ENCODE results near the gene PMPCA. TPM values are rescaled to one million over a fixed set of nuclear protein-coding genes. Genes with fewer than 3 reads are reported as not detected.

The PMPCA gene
- total and polyA plus RNA-seq, 2 of the 8 experiments (the other 6 are each of a cell fraction or from before 2014, with no cell fraction given) = 60.0 to 88.2 TPM

- TF ChIP-seq HDAC6 (IDR thresholded peaks at IDR 0.05; ENCODE audit: low read depth, low read length) = no peak
- no peak for TF ChIP-seq SAP30 (IDR thresholded peaks at IDR 0.05; ENCODE audit: insufficient read depth, insufficient replicate concordance, low read length)
- TF ChIP-seq ZNF274 (IDR thresholded peaks at IDR 0.05; ENCODE audit: borderline replicate concordance, extremely low read depth, low read length) = no peak
- TF ChIP-seq SRF (IDR thresholded peaks at IDR 0.05; ENCODE audit: low read depth, low read length) = no peak
- no peak for TF ChIP-seq SP1 (IDR thresholded peaks at IDR 0.05; ENCODE audit: low read depth, low read length)
These were observed 45.8 kb downstream of the PMPCA start (continued) for GRCh38 chr9:136456258-136456657.

All from H1 (cell line).